Breast epithelium (tissue), 3 donors: ENCODE measurements around the gene EPB42.

Source experiments
- CTCF ChIP-seq, 3 donors: fragments of 450-650 bp; IDR thresholded peaks; one replicate each; pipeline ENCODE4 v1.5.1; 2016 to 2017; ENCODE audit warnings: antibody characterized with exemption in 3 of 3, mild to moderate bottlenecking in 3 of 3, moderate library complexity in 3 of 3
- POLR2A ChIP-seq: fragments of 450-650 bp; IDR thresholded peaks from one replicate; pipeline ENCODE4 v1.6.1; 2016; ENCODE audit warnings: antibody characterized with exemption, mild to moderate bottlenecking, moderate library complexity

GRCh38 chr15:43211224-43211735 is 9.5 kb downstream of the EPB42 start:
- TF ChIP-seq CTCF (IDR thresholded peaks at IDR 0.05), result no peak
- no peak for TF ChIP-seq POLR2A
